Hepatocyte (in vitro differentiated cells): ENCODE data around the gene TFCP2L1. TPM values are rescaled to one million over a fixed set of nuclear protein-coding genes. Genes with fewer than 3 reads are reported as not detected.

Source experiments
- DNase-seq: peaks from one replicate; pipeline ENCODE4 v3.0.0-alpha.2; 2016; ENCODE audit warnings: low spot score
- H2AFZ ChIP-seq: fragments of 200-600 bp; sonication (generic); 2 replicates; pipeline ENCODE4 v1.6.0; 2016; ENCODE audit warnings: antibody characterized with exemption, mild to moderate bottlenecking
- H3K27ac ChIP-seq: fragments of 200-600 bp; sonication (generic); 2 replicates; pipeline ENCODE4 v1.5.1; 2016; ENCODE audit warnings: mild to moderate bottlenecking
- H3K27me3 ChIP-seq: fragments of 200-600 bp; sonication (generic); 2 replicates; pipeline ENCODE4 v1.6.1; 2016
- H3K36me3 ChIP-seq: fragments of 200-600 bp; sonication (generic); replicated peaks from 2 replicates; pipeline ENCODE4 v1.5.1; 2016; ENCODE audit warnings: low read depth; ENCODE audit not compliant: insufficient read depth
- H3K4me1 ChIP-seq: fragments of 200-600 bp; sonication (generic); 2 replicates; pipeline ENCODE4 v1.5.1; 2016; ENCODE audit warnings: mild to moderate bottlenecking, moderate library complexity; ENCODE audit not compliant: insufficient read depth
- H3K4me2 ChIP-seq: fragments of 200-600 bp; sonication (generic); 2 replicates; pipeline ENCODE4 v1.6.0; 2016
- H3K4me3 ChIP-seq: fragments of 200-600 bp; sonication (generic); 2 replicates; pipeline ENCODE4 v1.5.1; 2016; ENCODE audit warnings: mild to moderate bottlenecking
- H3K79me2 ChIP-seq: fragments of 200-600 bp; sonication (generic); 2 replicates; pipeline ENCODE4 v1.6.0; 2017; ENCODE audit warnings: mild to moderate bottlenecking
- H3K9me2 ChIP-seq: fragments of 200-600 bp; sonication (generic); replicated peaks from 2 replicates; pipeline ENCODE4 v1.6.0; 2017; ENCODE audit warnings: mild to moderate bottlenecking; ENCODE audit not compliant: insufficient read depth
- H3K9me3 ChIP-seq: fragments of 200-600 bp; sonication (generic); 2 replicates; pipeline ENCODE4 v1.5.1; 2016; ENCODE audit warnings: low read depth, mild to moderate bottlenecking
- H4K20me1 ChIP-seq: fragments of 200-600 bp; sonication (generic); 2 replicates; pipeline ENCODE4 v1.6.0; 2016; ENCODE audit warnings: mild to moderate bottlenecking; ENCODE audit not compliant: insufficient read depth, poor library complexity, severe bottlenecking
- CTCF ChIP-seq: fragments of 200-600 bp; sonication (generic); IDR thresholded peaks from 2 replicates; pipeline ENCODE4 v1.5.1; 2016; ENCODE audit warnings: antibody characterized with exemption, mild to moderate bottlenecking; ENCODE audit not compliant: poor library complexity
- EZH2 ChIP-seq: fragments of 200-600 bp; sonication (generic); IDR thresholded peaks from 2 replicates; pipeline ENCODE4 v1.6.1; 2016; ENCODE audit warnings: antibody characterized with exemption, mild to moderate bottlenecking, borderline replicate concordance
- EZH2phosphoT487 ChIP-seq: fragments of 200-600 bp; sonication (generic); IDR thresholded peaks from one replicate; pipeline ENCODE4 v1.6.1; 2018; ENCODE audit warnings: antibody characterized with exemption, mild to moderate bottlenecking, low read depth, moderate library complexity; ENCODE audit not compliant: unreplicated experiment, severe bottlenecking
- WGBS: methylation state at CpG from one replicate; pipeline ENCODE4 v1.1.6; 2016; ENCODE audit warnings: low lambda C conversion rate; ENCODE audit errors: missing lambda C conversion rate; 5-methylcytosine and 5-hydroxymethylcytosine counted together
- polyA plus RNA-seq: library from polyadenylated mRNA; unstranded; fragments of >200 nt; fragmentation: Nextera tagmentation; extraction: Ambion mirVana; gene quantifications from 2 replicates; pipeline ENCODE4 v1.2.1, GENCODE V29; 2016
- total RNA-seq: library from RNA; depleted of rRNA; stranded (reverse); fragments of >200 nt; gene quantifications from 2 replicates; pipeline ENCODE4 v1.2.3, GENCODE V29; 2014

TFCP2L1 gene
- total and polyA plus RNA-seq, 2 experiments from 2014 or later = 1.1 to 2.5 TPM

- TF ChIP-seq CTCF (no peak), EZH2phosphoT487 (no peak), EZH2 (no peak)
- no peak overlapping the region for H3K27ac ChIP-seq
- H3K79me2 ChIP-seq = no peaks in the 10 kb centered on the region
- DNase-seq = no peak
- H3K4me1 ChIP-seq = no peaks in the 10 kb centered on the region
- no peaks in the 10 kb centered on the region for H3K36me3 ChIP-seq
- no peak overlapping the region for H3K4me2 ChIP-seq
- 91% methylated on average over 7 of the region's 7 CpGs for WGBS
- no peaks in the 10 kb centered on the region for H3K9me2 ChIP-seq
- no peaks in the 10 kb centered on the region for H3K27me3 ChIP-seq
- H2AFZ ChIP-seq = no peak overlapping the region
- H3K9me3 ChIP-seq = no peaks in the 10 kb centered on the region
- H3K4me3 ChIP-seq = no peak overlapping the region
- H4K20me1 ChIP-seq = no peaks in the 10 kb centered on the region
These were observed 113.3 kb downstream of the TFCP2L1 start for GRCh38 chr2:121171625-121172119.

GRCh38 chr2:121170577-121170976, 114.4 kb downstream of the TFCP2L1 start:
- Histone ChIP-seq H3K4me1 (no peaks in the 10 kb centered on the region), H3K27ac (no peak overlapping the region), H3K27me3 (no peaks in the 10 kb centered on the region), H4K20me1 (no peaks in the 10 kb centered on the region), H3K9me2 (no peaks in the 10 kb centered on the region), H3K36me3 (no peaks in the 10 kb centered on the region), H3K79me2 (no peaks in the 10 kb centered on the region), H3K4me2 (no peak overlapping the region), H2AFZ (no peak overlapping the region), H3K4me3 (no peak overlapping the region), H3K9me3 (no peaks in the 10 kb centered on the region)
- TF ChIP-seq CTCF = no peak
- TF ChIP-seq EZH2phosphoT487 = no peak
- TF ChIP-seq EZH2 = no peak
- no peak for DNase-seq
- WGBS = 94% methylated on average over 1 of the region's 1 CpG

GRCh38 chr2:121167411-121167810, 117.6 kb downstream of the TFCP2L1 start:
- H4K20me1 ChIP-seq = no peaks in the 10 kb centered on the region
- H3K36me3 ChIP-seq = no peaks in the 10 kb centered on the region
- no peaks in the 10 kb centered on the region for H3K79me2 ChIP-seq
- no peaks in the 10 kb centered on the region for H3K9me2 ChIP-seq
- no peak overlapping the region for H3K4me3 ChIP-seq
- DNase-seq = no peak
- H3K4me2 ChIP-seq = no peak overlapping the region
- TF ChIP-seq EZH2 = no peak
- TF ChIP-seq EZH2phosphoT487 = no peak
- TF ChIP-seq CTCF = no peak
- H2AFZ ChIP-seq = no peak overlapping the region
- 67% methylated on average over 4 of the region's 4 CpGs for WGBS
- no peaks in the 10 kb centered on the region for H3K4me1 ChIP-seq
- no peaks in the 10 kb centered on the region for H3K9me3 ChIP-seq
- H3K27me3 ChIP-seq = no peaks in the 10 kb centered on the region
- H3K27ac ChIP-seq = no peak overlapping the region

Other genes with a start within 250 kb of the TFCP2L1 start
- not detected in 2 replicates for gene RNU4ATAC, start 245.7 kb upstream of the TFCP2L1 start, total RNA-seq
- 9.5 and 10.0 TPM in 2 replicates for gene RNU4ATAC, start 245.7 kb upstream of the TFCP2L1 start, polyA plus RNA-seq